Smooth muscle cell (in vitro differentiated cells): Measurements from ENCODE around the gene COPS3. TPM values are rescaled to one million over a fixed set of nuclear protein-coding genes. Genes with fewer than 3 reads are reported as not detected.
"Not testable (repeated sequence)": the region's sequence is repeated elsewhere in the genome, so short reads cannot be mapped to it uniquely, and the experiment has no call there.

ENCODE experiments used
- DNase-seq: peaks from one replicate; lab custom pipeline; 2025; ENCODE audit not compliant: unreplicated experiment; lab: John Stamatoyannopoulos, UW
- H2AFZ ChIP-seq: fragments of 200-600 bp; sonication (generic); 2 replicates; pipeline ENCODE4 v1.6.0; 2016; ENCODE audit warnings: antibody characterized with exemption, low read depth, mild to moderate bottlenecking
- H3F3A ChIP-seq: fragments of 200-600 bp; sonication (generic); 2 replicates; pipeline ENCODE4 v1.6.0; 2017; ENCODE audit warnings: antibody characterized with exemption, low read depth
- H3K27ac ChIP-seq: fragments of 200-600 bp; sonication (generic); 2 replicates; pipeline ENCODE4 v1.5.1; 2016; ENCODE audit warnings: low read depth, mild to moderate bottlenecking
- H3K27me3 ChIP-seq: fragments of 200-600 bp; sonication (generic); 2 replicates; pipeline ENCODE4 v1.6.1; 2016; ENCODE audit warnings: low read depth, mild to moderate bottlenecking
- H3K36me3 ChIP-seq: fragments of 200-600 bp; sonication (generic); 2 replicates; pipeline ENCODE4 v1.5.1; 2016; ENCODE audit warnings: low read depth
- H3K4me1 ChIP-seq: fragments of 200-600 bp; sonication (generic); 2 replicates; pipeline ENCODE4 v1.5.1; 2016; ENCODE audit warnings: low read depth
- H3K4me2 ChIP-seq: fragments of 200-600 bp; sonication (generic); 2 replicates; pipeline ENCODE4 v1.6.0; 2016; ENCODE audit warnings: mild to moderate bottlenecking
- H3K4me3 ChIP-seq: fragments of 200-600 bp; sonication (generic); 2 replicates; pipeline ENCODE4 v1.5.1; 2016; ENCODE audit warnings: mild to moderate bottlenecking
- H3K79me2 ChIP-seq: fragments of 200-600 bp; sonication (generic); 2 replicates; pipeline ENCODE4 v1.6.0; 2016; ENCODE audit warnings: low read depth, mild to moderate bottlenecking
- H3K9ac ChIP-seq: fragments of 200-600 bp; sonication (generic); 2 replicates; pipeline ENCODE4 v1.6.0; 2016; ENCODE audit warnings: low read depth
- H3K9me3 ChIP-seq: fragments of 200-600 bp; sonication (generic); replicated peaks from 2 replicates; pipeline ENCODE4 v1.5.1; 2016; ENCODE audit warnings: low read depth
- H4K20me1 ChIP-seq: fragments of 200-600 bp; sonication (generic); 2 replicates; pipeline ENCODE4 v1.6.0; 2016; ENCODE audit warnings: low read depth
- CTCF ChIP-seq: fragments of 200-600 bp; sonication (generic); IDR thresholded peaks from 2 replicates; pipeline ENCODE4 v1.5.1; 2017; ENCODE audit warnings: borderline replicate concordance, mild to moderate bottlenecking, antibody characterized with exemption; ENCODE audit not compliant: insufficient read depth, poor library complexity, severe bottlenecking
- WGBS: methylation state at CpG from one replicate; pipeline ENCODE4 v1.1.7; 2016; ENCODE audit warnings: low lambda C conversion rate; 5-methylcytosine and 5-hydroxymethylcytosine counted together
- polyA plus RNA-seq: library from polyadenylated mRNA; unstranded; fragments of >200 nt; fragmentation: Nextera tagmentation; extraction: Ambion mirVana; gene quantifications from 2 replicates; pipeline ENCODE4 v1.2.1, GENCODE V29; 2016
- total RNA-seq: library from RNA; depleted of rRNA; stranded (reverse); fragments of >200 nt; gene quantifications from 2 replicates; pipeline ENCODE4 v1.2.3, GENCODE V29; 2014

Gene COPS3
- total and polyA plus RNA-seq, 2 experiments from 2014 or later: 68.3 to 77.0 TPM

- no peaks in the 10 kb centered on the region for H3K27me3 ChIP-seq
- H3K4me1 ChIP-seq: no peaks in the 10 kb centered on the region
- no peak for TF ChIP-seq CTCF
- H3F3A ChIP-seq: peaks cover 5% of the 10 kb centered on the region
- H3K36me3 ChIP-seq: no peaks in the 10 kb centered on the region
- peak overlapping the region; percentile 100 for H3K4me2 ChIP-seq
- peak overlapping the region; percentile 59 for H3K4me3 ChIP-seq
- H2AFZ ChIP-seq: peak overlapping the region; percentile 89
- no peaks in the 10 kb centered on the region for H4K20me1 ChIP-seq
- no peaks in the 10 kb centered on the region for H3K79me2 ChIP-seq
- 23% methylated on average over 20 of the region's 21 CpGs for WGBS
- H3K9me3 ChIP-seq: no peaks in the 10 kb centered on the region
- no peak overlapping the region for H3K27ac ChIP-seq
- no peak for DNase-seq
- H3K9ac ChIP-seq: no peak overlapping the region
These were observed 22.9 kb upstream of the COPS3 start for GRCh38 chr17:17303847-17304490.

- DNase-seq: peak; percentile 40
- peak within 1 kb of the TSS; percentile 100 for H3K4me2 ChIP-seq
- H3K36me3 ChIP-seq: no peaks in the 10 kb centered on the region
- H4K20me1 ChIP-seq: no peaks in the 10 kb centered on the region
- no peaks in the 10 kb centered on the region for H3K27me3 ChIP-seq
- peak within 1 kb of the TSS; percentile 59 for H3K4me3 ChIP-seq
- WGBS: 4% methylated on average over 29 of the region's 107 CpGs
- H3K9ac ChIP-seq: no peak within 1 kb of the TSS
- no peaks in the 10 kb centered on the region for H3K4me1 ChIP-seq
- H3K79me2 ChIP-seq: no peaks in the 10 kb centered on the region
- H3F3A ChIP-seq: peaks cover 5% of the 10 kb centered on the region
- no peaks in the 10 kb centered on the region for H3K9me3 ChIP-seq
- H2AFZ ChIP-seq: peak within 1 kb of the TSS; percentile 89
- TF ChIP-seq CTCF: no peak
- no peak within 1 kb of the TSS for H3K27ac ChIP-seq
These were observed 22.2 kb upstream of the COPS3 start, which contains the start of gene NT5M for GRCh38 chr17:17303010-17303846. TSS of gene NT5M (plus strand) at chr17:17303373. CDS start at chr17:17303551, 178 bp downstream.

GRCh38 chr17:17301659-17302058 lies 20.6 kb upstream of the COPS3 start:
- H3K27me3 ChIP-seq, H3K27ac ChIP-seq, H3F3A ChIP-seq, H3K9ac ChIP-seq, H4K20me1 ChIP-seq, H3K9me3 ChIP-seq, H3K4me3 ChIP-seq, H3K4me2 ChIP-seq, H3K4me1 ChIP-seq, H3K79me2 ChIP-seq, H2AFZ ChIP-seq, H3K36me3 ChIP-seq, DNase-seq: not testable (repeated sequence)
- 91% methylated on average over 11 of the region's 11 CpGs for WGBS
